Measurements from ENCODE around the gene TRAP1. TPM values are rescaled to one million over a fixed set of nuclear protein-coding genes. Genes with fewer than 3 reads are reported as not detected.

TRAP1 gene
- total and polyA plus RNA-seq, 5 donors from 2014 or later: 38.7 to 65.0 (median 48.0) TPM

DNA sequence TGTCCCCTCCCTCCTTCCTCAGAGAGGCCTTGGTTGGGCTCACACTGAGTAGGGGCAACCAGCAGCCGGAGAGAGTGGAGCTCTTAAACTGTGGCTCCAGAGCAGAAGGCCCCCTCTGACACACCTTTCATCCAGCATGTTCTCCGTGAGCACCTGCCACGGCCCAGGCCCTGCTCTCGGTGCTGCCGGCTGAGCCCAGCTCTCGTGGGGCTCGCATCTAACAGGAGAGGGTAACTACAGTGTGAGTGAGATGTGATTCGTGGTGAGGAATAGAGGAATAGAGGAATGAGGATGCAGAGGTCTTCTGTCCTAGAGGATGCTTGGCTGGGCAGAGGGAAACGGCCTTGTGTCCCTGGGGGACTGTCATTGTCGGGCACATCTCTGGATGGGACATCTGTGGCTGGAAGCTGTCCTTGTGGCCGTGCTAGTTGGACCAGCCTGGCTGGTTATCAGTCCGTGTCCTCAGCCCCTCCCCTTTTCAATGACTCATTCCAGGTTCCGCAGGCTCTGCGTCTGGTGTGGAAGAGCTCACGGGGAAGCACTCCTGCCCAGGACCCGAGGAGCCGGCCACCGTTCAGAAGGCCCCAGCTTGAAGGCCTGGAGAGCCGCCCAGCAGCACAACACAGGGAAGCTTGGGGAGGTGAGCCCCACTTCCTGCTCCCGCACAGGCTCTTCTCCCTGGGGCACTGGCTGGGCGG, 74.8 kb downstream of the TRAP1 start:
- no peak overlapping the region for H3K4me3 ChIP-seq (ENCODE audit: low read depth, low read length)
- Mint-ChIP-seq H3K4me1 (peaks cover 4 to 20% (median 17%) of the 10 kb centered on the region in 4 donors), H3K9me3 (peaks cover 0 to 1% (median 0%) of the 10 kb centered on the region in 7 donors), H3K4me3 (no peak overlapping the region), H3K27ac (peak overlapping the region in 1 of 3 donors; percentile 51), H3K36me3 (peaks cover 9% of the 10 kb centered on the region), H3K27me3 (no peaks in the 10 kb centered on the region)
- no peaks in the 10 kb centered on the region for H3K27me3 ChIP-seq (ENCODE audit: control insufficient read depth, insufficient read depth, low read length)
- ATAC-seq (ENCODE audit: low read depth in 2 of 2): no peak
- H3K9me3 ChIP-seq (ENCODE audit: control insufficient read depth in 2 of 2, low read length in 2 of 2): no peaks in the 10 kb centered on the region
- H3K4me1 ChIP-seq (ENCODE audit: control insufficient read depth, insufficient read depth, low read length, poor library complexity, severe bottlenecking): peaks cover 8% of the 10 kb centered on the region
- DNase-seq: no peak
- H3K36me3 ChIP-seq (ENCODE audit: control insufficient read depth, insufficient read depth, low read length): peaks cover 37% of the 10 kb centered on the region
- H3K27ac ChIP-seq (ENCODE audit: insufficient read depth, low read length, poor library complexity, severe bottlenecking): no peak overlapping the region

DNA sequence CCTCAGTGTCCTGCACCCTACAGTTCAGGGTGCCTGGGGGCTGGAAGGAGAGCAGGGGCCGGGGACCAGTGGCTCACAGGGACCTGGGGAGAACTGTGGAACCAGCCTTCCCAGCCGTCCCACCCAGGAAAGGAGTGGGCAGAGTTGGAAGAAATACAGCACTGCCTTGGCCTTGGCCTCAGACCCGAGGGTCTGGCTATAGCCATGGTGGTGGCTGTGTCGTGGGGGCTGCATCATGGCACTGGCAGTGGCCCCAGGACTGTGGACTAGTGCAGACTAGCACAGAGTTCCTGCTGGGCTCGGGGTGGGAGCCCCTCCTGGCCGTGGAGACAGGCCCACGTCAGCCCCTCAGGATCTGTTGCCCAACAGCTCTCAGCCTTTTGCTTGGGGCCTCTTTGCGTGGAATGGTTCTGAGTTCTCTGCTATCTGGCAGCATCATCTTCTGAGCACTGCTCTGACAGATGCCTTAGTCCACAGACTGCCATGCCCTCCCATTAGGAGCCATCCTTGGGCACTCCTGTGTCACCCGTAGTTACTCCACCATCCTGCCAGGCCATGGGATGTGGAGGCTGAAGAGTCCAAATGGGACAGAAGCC, 75.4 kb downstream of the TRAP1 start:
- Mint-ChIP-seq H3K36me3 (peaks cover 9% of the 10 kb centered on the region), H3K27me3 (no peaks in the 10 kb centered on the region), H3K4me1 (peaks cover 11 to 27% (median 24%) of the 10 kb centered on the region in 4 donors), H3K4me3 (no peak overlapping the region), H3K27ac (no peak overlapping the region), H3K9me3 (peaks cover 0 to 1% (median 0%) of the 10 kb centered on the region in 7 donors)
- ATAC-seq (ENCODE audit: low read depth in 2 of 2) (no peak), DNase-seq (no peak)
- Histone ChIP-seq H3K4me3 (ENCODE audit: low read depth, low read length) (no peak overlapping the region), H3K36me3 (ENCODE audit: control insufficient read depth, insufficient read depth, low read length) (peaks cover 37% of the 10 kb centered on the region), H3K27ac (ENCODE audit: insufficient read depth, low read length, poor library complexity, severe bottlenecking) (no peak overlapping the region), H3K27me3 (ENCODE audit: control insufficient read depth, insufficient read depth, low read length) (no peaks in the 10 kb centered on the region), H3K4me1 (ENCODE audit: control insufficient read depth, insufficient read depth, low read length, poor library complexity, severe bottlenecking) (peaks cover 15% of the 10 kb centered on the region), H3K9me3 (ENCODE audit: control insufficient read depth in 2 of 2, low read length in 2 of 2) (no peaks in the 10 kb centered on the region)

DNA sequence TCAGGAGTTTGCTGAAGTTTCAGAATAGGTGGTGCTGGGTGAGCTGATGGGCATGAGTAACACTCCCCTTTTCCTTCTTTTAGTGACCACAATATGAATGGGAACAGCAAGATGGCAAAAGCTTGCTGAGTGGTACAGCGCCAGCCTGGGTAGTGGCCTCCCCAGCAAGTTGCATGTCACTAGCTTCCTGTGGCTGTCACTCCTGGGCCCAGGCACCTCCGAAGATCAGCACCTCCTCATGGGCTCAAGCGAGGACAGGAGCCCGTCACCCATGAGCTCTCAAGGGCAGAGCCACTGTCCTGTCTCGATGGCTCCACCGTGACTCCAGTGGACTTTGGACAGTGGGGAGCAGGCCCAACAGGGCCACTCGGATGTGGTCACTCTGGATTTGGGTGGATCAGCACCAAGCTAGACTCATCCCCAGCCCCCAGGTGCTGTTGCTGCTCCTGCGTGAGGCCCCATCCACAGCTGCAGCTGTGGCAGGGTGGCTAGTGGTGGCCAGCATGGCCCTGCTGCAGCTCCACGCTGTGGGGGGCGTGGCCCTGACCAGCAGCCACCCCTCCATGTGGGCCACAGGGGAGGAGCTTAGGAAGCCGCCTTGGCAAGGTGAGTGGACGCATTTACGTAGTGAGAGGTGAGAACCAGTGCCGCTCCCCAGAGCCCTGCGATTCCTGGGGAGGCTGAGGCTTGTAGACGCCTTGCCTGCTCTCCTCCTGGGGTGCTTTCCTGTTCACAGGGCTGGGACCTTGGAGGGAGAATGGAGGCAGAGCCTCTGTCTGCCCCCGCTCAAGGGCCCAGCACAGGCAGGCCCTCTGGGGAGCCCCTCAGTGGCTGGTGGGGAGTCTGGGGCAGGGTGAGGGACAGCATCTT, 76.5 kb downstream of the TRAP1 start:
- H3K4me3 Mint-ChIP-seq: no peak overlapping the region
- Histone ChIP-seq H3K4me1 (ENCODE audit: control insufficient read depth, insufficient read depth, low read length, poor library complexity, severe bottlenecking) (peaks cover 17% of the 10 kb centered on the region), H3K36me3 (ENCODE audit: control insufficient read depth, insufficient read depth, low read length) (peaks cover 37% of the 10 kb centered on the region), H3K27ac (ENCODE audit: insufficient read depth, low read length, poor library complexity, severe bottlenecking) (no peak overlapping the region), H3K9me3 (ENCODE audit: control insufficient read depth in 2 of 2, low read length in 2 of 2) (no peaks in the 10 kb centered on the region), H3K27me3 (ENCODE audit: control insufficient read depth, insufficient read depth, low read length) (no peaks in the 10 kb centered on the region), H3K4me3 (ENCODE audit: low read depth, low read length) (no peak overlapping the region)
- no peak overlapping the region for H3K27ac Mint-ChIP-seq
- DNase-seq (no peak), ATAC-seq (ENCODE audit: low read depth in 2 of 2) (no peak)
- H3K36me3 Mint-ChIP-seq: peaks cover 5% of the 10 kb centered on the region
- no peaks in the 10 kb centered on the region for H3K27me3 Mint-ChIP-seq
- peaks cover 14 to 36% (median 30%) of the 10 kb centered on the region in 4 donors for H3K4me1 Mint-ChIP-seq
- peaks cover 0 to 1% (median 0%) of the 10 kb centered on the region in 7 donors for H3K9me3 Mint-ChIP-seq

DNA sequence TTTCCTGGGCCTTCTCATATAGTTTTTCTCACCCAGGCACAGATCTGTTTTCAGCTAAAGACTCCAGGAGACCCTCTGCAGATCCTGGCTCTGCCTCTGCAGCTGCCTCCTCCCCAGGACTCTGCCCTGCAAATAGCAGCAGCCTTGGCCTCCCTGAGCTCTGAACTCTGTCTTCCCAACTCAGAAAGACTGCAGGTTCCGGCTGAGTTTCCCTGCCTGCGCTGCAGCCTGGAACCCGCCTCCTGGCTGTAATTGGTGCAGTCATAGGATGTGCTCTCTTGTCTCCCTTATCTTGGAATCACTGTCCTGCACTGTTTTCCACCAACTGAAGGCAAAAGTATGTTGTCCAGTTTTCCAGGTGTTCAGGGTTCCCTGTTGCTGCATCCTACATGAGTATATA, 77.1 kb downstream of the TRAP1 start:
- Histone ChIP-seq H3K27ac (ENCODE audit: insufficient read depth, low read length, poor library complexity, severe bottlenecking) (no peak overlapping the region), H3K4me1 (ENCODE audit: control insufficient read depth, insufficient read depth, low read length, poor library complexity, severe bottlenecking) (peaks cover 17% of the 10 kb centered on the region), H3K36me3 (ENCODE audit: control insufficient read depth, insufficient read depth, low read length) (peaks cover 37% of the 10 kb centered on the region), H3K4me3 (ENCODE audit: low read depth, low read length) (no peak overlapping the region), H3K27me3 (ENCODE audit: control insufficient read depth, insufficient read depth, low read length) (no peaks in the 10 kb centered on the region), H3K9me3 (ENCODE audit: control insufficient read depth in 2 of 2, low read length in 2 of 2) (no peaks in the 10 kb centered on the region)
- H3K27me3 Mint-ChIP-seq: no peaks in the 10 kb centered on the region
- H3K4me3 Mint-ChIP-seq: no peak overlapping the region
- no peak overlapping the region for H3K27ac Mint-ChIP-seq
- DNase-seq (no peak), ATAC-seq (ENCODE audit: low read depth in 2 of 2) (no peak)
- peaks cover 0 to 1% (median 0%) of the 10 kb centered on the region in 7 donors for H3K9me3 Mint-ChIP-seq
- H3K4me1 Mint-ChIP-seq: peaks cover 17 to 42% (median 36%) of the 10 kb centered on the region in 4 donors
- H3K36me3 Mint-ChIP-seq: peaks cover 5% of the 10 kb centered on the region

DNA sequence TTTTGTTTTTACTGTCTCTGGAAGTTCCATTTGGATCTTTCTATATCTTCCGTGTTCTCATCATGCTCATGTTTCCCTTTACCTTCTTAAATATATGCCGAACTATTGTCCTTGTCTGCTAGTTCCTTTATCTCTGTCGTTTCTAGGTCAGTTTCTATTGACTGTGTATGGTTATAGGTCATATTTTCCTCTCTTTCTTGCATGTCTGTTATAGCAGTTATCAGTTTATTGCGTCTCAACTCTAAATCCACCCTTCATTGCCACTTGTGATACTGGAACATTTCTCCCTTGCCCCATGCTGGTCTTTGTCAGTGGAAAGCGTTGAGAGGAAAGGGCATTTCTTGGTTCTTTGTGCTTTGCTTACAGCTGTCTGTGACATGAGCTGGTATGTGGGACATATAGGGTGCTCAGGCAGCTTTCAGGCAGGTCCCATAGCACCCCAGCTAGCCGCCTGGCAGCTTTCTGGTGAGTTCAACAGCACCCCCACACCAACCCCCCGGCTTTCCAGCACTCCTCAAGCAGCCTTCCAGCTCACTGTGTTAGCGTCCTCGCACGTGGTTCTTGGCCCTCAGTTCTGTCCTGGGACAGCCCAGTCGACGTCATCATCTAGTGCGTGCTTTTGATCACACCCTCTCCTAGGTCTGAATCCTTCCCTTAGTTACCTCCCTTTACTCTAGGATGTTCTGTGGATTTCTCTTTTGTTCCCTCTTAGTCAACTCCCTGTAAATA, 78.2 kb downstream of the TRAP1 start:
- Mint-ChIP-seq H3K9me3 (peaks cover 0 to 1% (median 0%) of the 10 kb centered on the region in 7 donors), H3K4me1 (peaks cover 17 to 42% (median 36%) of the 10 kb centered on the region in 4 donors), H3K27ac (peak overlapping the region in 2 of 3 donors; percentile 46 to 94), H3K36me3 (peaks cover 5% of the 10 kb centered on the region), H3K4me3 (peak overlapping the region in 1 of 4 donors; percentile 20), H3K27me3 (no peaks in the 10 kb centered on the region)
- no peaks in the 10 kb centered on the region for H3K9me3 ChIP-seq (ENCODE audit: control insufficient read depth in 2 of 2, low read length in 2 of 2)
- DNase-seq (no peak), ATAC-seq (ENCODE audit: low read depth in 2 of 2) (no peak)
- H3K27me3 ChIP-seq (ENCODE audit: control insufficient read depth, insufficient read depth, low read length): no peaks in the 10 kb centered on the region
- H3K27ac ChIP-seq (ENCODE audit: insufficient read depth, low read length, poor library complexity, severe bottlenecking): no peak overlapping the region
- H3K36me3 ChIP-seq (ENCODE audit: control insufficient read depth, insufficient read depth, low read length): peaks cover 33% of the 10 kb centered on the region
- H3K4me3 ChIP-seq (ENCODE audit: low read depth, low read length): no peak overlapping the region
- H3K4me1 ChIP-seq (ENCODE audit: control insufficient read depth, insufficient read depth, low read length, poor library complexity, severe bottlenecking): peaks cover 17% of the 10 kb centered on the region

DNA sequence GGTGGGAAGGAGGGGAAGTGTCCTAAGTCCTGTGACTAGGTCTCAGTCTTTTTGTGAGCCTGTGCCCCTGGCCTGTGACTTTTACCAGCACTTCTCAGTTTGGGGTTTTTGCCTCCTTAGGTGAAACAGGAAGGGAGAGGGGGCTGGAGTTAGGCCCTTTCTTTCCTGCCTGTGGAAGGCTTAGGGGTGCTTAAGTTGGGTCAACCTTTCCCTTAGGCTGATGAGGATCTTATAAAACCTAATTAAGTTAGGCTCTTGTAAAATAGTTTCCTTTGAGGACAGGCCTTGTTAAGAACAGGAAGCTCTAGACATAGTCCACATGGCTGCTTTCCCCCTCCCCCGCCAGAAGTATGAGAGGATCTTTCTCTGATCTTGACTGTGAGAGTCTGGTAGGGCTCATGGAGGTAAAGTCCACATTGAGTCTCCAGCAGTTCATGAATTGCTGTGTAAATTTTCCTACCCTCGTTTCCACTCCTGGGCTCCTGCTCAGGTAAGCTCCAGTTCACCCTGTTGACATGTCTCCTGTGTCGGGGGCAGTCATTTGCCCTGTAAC, 79.9 kb downstream of the TRAP1 start:
- DNase-seq (peak in 2 of 3 donors; percentile 43 to 75), ATAC-seq (ENCODE audit: low read depth in 2 of 2) (peak; percentile 73 to 86)
- H3K9me3 ChIP-seq (ENCODE audit: control insufficient read depth in 2 of 2, low read length in 2 of 2): no peaks in the 10 kb centered on the region
- H3K36me3 ChIP-seq (ENCODE audit: control insufficient read depth, insufficient read depth, low read length): peaks cover 22% of the 10 kb centered on the region
- Mint-ChIP-seq H3K36me3 (peaks cover 5% of the 10 kb centered on the region), H3K4me1 (peaks cover 17 to 44% (median 36%) of the 10 kb centered on the region in 4 donors), H3K27ac (peak overlapping the region; percentile 85 to 94 (median 93)), H3K4me3 (peak overlapping the region; percentile 46 to 66 (median 52)), H3K27me3 (no peaks in the 10 kb centered on the region), H3K9me3 (peaks cover 0 to 1% (median 0%) of the 10 kb centered on the region in 7 donors)
- no peaks in the 10 kb centered on the region for H3K27me3 ChIP-seq (ENCODE audit: control insufficient read depth, insufficient read depth, low read length)
- no peak overlapping the region for H3K4me3 ChIP-seq (ENCODE audit: low read depth, low read length)
- peak overlapping the region; percentile 53 for H3K27ac ChIP-seq (ENCODE audit: insufficient read depth, low read length, poor library complexity, severe bottlenecking)
- H3K4me1 ChIP-seq (ENCODE audit: control insufficient read depth, insufficient read depth, low read length, poor library complexity, severe bottlenecking): peaks cover 17% of the 10 kb centered on the region
